ENCODE data around the gene ANXA1.
A peak's percentile ranks its signal among the peaks of the same experiment; 100 is the strongest.

GRCh38 chr9:73183917-73184861, 32.5 kb downstream of the ANXA1 start:
- TF ChIP-seq CTCF (conservative IDR thresholded peaks at IDR 0.05 in 1 of 2, IDR thresholded peaks at IDR 0.05 in 1 of 2; ENCODE audit: low read depth in 1 of 2, low read length in 2 of 2) (peak in 1 of 2 donors; percentile 23), EZH2 (IDR thresholded peaks at IDR 0.05; ENCODE audit: low read length, missing control alignments) (no peak)
